ENCODE measurements around the gene CACNA1D.

The CACNA1D gene

GRCh38 chr3:53694046-53694445 is 199.6 kb downstream of the CACNA1D start:
- no peak for DNase-seq (ENCODE audit: low read depth)

- no peak for DNase-seq (ENCODE audit: low read depth)
These were observed 200.4 kb downstream of the CACNA1D start for GRCh38 chr3:53694666-53695323.

GRCh38 chr3:53695324-53695690 is 200.9 kb downstream of the CACNA1D start:
- no peak for DNase-seq (ENCODE audit: low read depth)

GRCh38 chr3:53696401-53697172 is 202.2 kb downstream of the CACNA1D start:
- no peak for DNase-seq (ENCODE audit: low read depth)

- DNase-seq (ENCODE audit: low read depth), result no peak
These were observed 206.0 kb downstream of the CACNA1D start for GRCh38 chr3:53700441-53700840.

GRCh38 chr3:53702776-53703530 is 208.5 kb downstream of the CACNA1D start:
- DNase-seq (ENCODE audit: low read depth), result no peak

GRCh38 chr3:53703630-53704362 is 209.4 kb downstream of the CACNA1D start:
- no peak for DNase-seq (ENCODE audit: low read depth)

GRCh38 chr3:53704363-53704725 is 209.9 kb downstream of the CACNA1D start:
- no peak for DNase-seq (ENCODE audit: low read depth)

GRCh38 chr3:53705024-53705745 is 210.8 kb downstream of the CACNA1D start:
- no peak for DNase-seq (ENCODE audit: low read depth)

- DNase-seq (ENCODE audit: low read depth), result no peak
These were observed 211.4 kb downstream of the CACNA1D start for GRCh38 chr3:53705774-53706173.

- DNase-seq (ENCODE audit: low read depth), result no peak
These were observed 212.8 kb downstream of the CACNA1D start for GRCh38 chr3:53707222-53707621.

- DNase-seq (ENCODE audit: low read depth), result no peak
These were observed 213.7 kb downstream of the CACNA1D start for GRCh38 chr3:53708001-53708621.

- no peak for DNase-seq (ENCODE audit: low read depth)
These were observed 214.8 kb downstream of the CACNA1D start for GRCh38 chr3:53709256-53709655.

GRCh38 chr3:53709860-53710674 is 215.7 kb downstream of the CACNA1D start:
- DNase-seq (ENCODE audit: low read depth), result peak; percentile 56

- no peak for DNase-seq (ENCODE audit: low read depth)
These were observed 217.0 kb downstream of the CACNA1D start for GRCh38 chr3:53711387-53711786.

GRCh38 chr3:53712817-53713388 is 218.5 kb downstream of the CACNA1D start:
- DNase-seq (ENCODE audit: low read depth), result no peak

GRCh38 chr3:53713626-53714025 is 219.2 kb downstream of the CACNA1D start:
- no peak for DNase-seq (ENCODE audit: low read depth)

GRCh38 chr3:53715815-53716483 is 221.5 kb downstream of the CACNA1D start:
- no peak for DNase-seq (ENCODE audit: low read depth)

- no peak for DNase-seq (ENCODE audit: low read depth)
These were observed 222.6 kb downstream of the CACNA1D start for GRCh38 chr3:53716998-53717397.

Data from activated T-cell treated with anti-CD3 and anti-CD28 coated beads for 48 hours (primary cell).